Right lobe of liver (tissue), 6 donors: ENCODE results near the gene WDR82. TPM values are rescaled to one million over a fixed set of nuclear protein-coding genes. Genes with fewer than 3 reads are reported as not detected.

ENCODE experiments used
- ATAC-seq, 4 donors: fragments of 200-7000 bp; cut with Tn5 transposase; one replicate each; pipeline ENCODE4 v1.9.1; 2020; ENCODE audit warnings: mild to moderate bottlenecking in 4 of 4, moderate library complexity in 4 of 4
- DNase-seq, 3 donors: peaks; one replicate each; pipeline ENCODE4 v3.0.0-alpha.2; 2020
- H3K27ac ChIP-seq, 3 donors: fragments of 200-600 bp; one replicate each; pipeline ENCODE4 v1.8.0; 2022
- H3K27me3 ChIP-seq, 2 donors: fragments of 200-600 bp; one replicate each; pipeline ENCODE4 v1.8.0; 2022
- H3K36me3 ChIP-seq, 4 donors: fragments of 200-600 bp; sonication (generic) in 1 of 4; one replicate each; pipeline versions ENCODE4 v1.5.1 to v1.8.0; 2017 to 2022; ENCODE audit warnings: control low read depth in 1 of 4
- H3K4me1 ChIP-seq, 4 donors: fragments of 200-600 bp; sonication (generic) in 1 of 4; one replicate each; pipeline versions ENCODE4 v1.5.1 to v1.8.0; 2017 to 2022; ENCODE audit warnings: control low read depth in 1 of 4
- H3K4me3 ChIP-seq, 3 donors: fragments of 200-600 bp; one replicate each; pipeline ENCODE4 v1.8.0; 2022
- H3K9me3 ChIP-seq, 4 donors: fragments of 200-600 bp; sonication (generic) in 1 of 4; one replicate each; pipeline versions ENCODE4 v1.5.1 to v1.8.0; 2017 to 2022; ENCODE audit warnings: control low read depth in 1 of 4
- POLR2A ChIP-seq: fragments of 450-650 bp; IDR thresholded peaks from one replicate; pipeline ENCODE4 v1.6.1; 2017; ENCODE audit warnings: antibody characterized with exemption, mild to moderate bottlenecking
- WGBS: methylation state at CpG from one replicate; pipeline ENCODE4 v1.1.6; 2018; ENCODE audit warnings: low coverage, low lambda C conversion rate; ENCODE audit not compliant: insufficient coverage; ENCODE audit errors: missing lambda C conversion rate; 5-methylcytosine and 5-hydroxymethylcytosine counted together
- intact Hi-C, 2 donors: fragments of 100-400 bp; cut with DNase I; formaldehyde crosslinking; loops; one replicate each; pipeline versions ENCODE4 v1.11.2 to v1.14.1; 2022
- total RNA-seq, 6 experiments: library from RNA; depleted of rRNA in 2 of 6; stranded (reverse); fragments of >200 nt in 2 of 6; fragmentation: NEBNext Ultra II Directional in 3 of 6; extraction: Animal tissue kit (Norgen Biotek cat#: 25700) in 3 of 6; gene quantifications; one replicate each; pipeline versions ENCODE4 v1.1.0 to v1.2.4, GENCODE V29; 2016 to 2023
- TF ChIP-seq, protein P1 (sequence below), 4 donors: fragments of 200-600 bp in 3 of 4; fragments of 450-650 bp in 1 of 4; IDR thresholded peaks; one replicate each; pipeline versions ENCODE4 v1.5.1 to v1.8.0; 2016 to 2022; ENCODE audit warnings: antibody characterized with exemption in 4 of 4, mild to moderate bottlenecking in 2 of 4
- donor health status: DM: no; HTN: yes; CAD: no.
- donor health status: DM: no; HTN: no; CAD: no.
- donor health status: DM: no; HTN: no; CAD: no.
- donor health status: DM: no; HTN: yes; CAD: no.
- donor health status: DM: no; HTN: yes; CAD: no.

The WDR82 gene
- total RNA-seq, 6 experiments from 2014 or later: 14.1 to 25.2 (median 20.7) TPM

DNA sequence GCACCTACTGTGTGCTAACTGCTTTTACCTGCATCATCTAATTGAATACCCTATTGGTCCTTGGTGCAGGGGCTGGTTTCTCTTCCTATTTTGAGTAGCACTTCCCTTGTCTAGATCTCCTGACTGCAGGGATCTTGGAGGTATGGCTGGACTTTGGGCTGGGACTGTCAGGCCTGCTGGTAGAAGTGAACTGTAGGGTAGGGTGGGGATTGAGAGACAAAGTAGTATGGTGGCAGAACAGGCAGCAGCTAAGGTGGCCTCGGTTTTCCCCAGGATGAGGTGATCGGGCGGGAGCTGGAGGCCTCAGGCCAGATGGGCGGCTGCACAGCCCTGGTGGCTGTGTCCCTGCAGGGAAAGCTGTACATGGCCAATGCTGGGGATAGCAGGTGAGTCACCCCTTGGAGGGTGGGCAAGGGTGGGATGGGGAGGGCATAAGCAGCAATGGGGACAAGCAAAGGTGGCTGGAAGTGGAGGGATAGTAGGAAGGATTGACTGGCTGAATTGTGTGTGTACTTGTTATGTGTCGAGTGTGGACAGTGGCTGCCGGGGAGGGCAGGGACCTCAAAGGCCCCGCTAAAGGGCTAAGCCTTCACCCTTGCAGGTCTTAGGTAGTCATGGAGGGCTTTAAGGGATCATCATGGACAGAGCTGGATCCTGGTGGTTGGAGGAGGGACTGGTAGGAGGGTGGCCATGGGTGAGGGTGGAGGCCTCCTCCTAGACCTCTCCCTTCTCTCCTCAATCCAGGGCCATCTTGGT, 30.9 kb downstream of the WDR82 start:
- ATAC-seq (no peak), DNase-seq (no peak)
- no peaks in the 10 kb centered on the region for H3K27me3 ChIP-seq
- WGBS: 100% methylated on average over 2 of the region's 7 CpGs
- TF ChIP-seq POLR2A: no peak
- TF ChIP-seq, protein P1, sequence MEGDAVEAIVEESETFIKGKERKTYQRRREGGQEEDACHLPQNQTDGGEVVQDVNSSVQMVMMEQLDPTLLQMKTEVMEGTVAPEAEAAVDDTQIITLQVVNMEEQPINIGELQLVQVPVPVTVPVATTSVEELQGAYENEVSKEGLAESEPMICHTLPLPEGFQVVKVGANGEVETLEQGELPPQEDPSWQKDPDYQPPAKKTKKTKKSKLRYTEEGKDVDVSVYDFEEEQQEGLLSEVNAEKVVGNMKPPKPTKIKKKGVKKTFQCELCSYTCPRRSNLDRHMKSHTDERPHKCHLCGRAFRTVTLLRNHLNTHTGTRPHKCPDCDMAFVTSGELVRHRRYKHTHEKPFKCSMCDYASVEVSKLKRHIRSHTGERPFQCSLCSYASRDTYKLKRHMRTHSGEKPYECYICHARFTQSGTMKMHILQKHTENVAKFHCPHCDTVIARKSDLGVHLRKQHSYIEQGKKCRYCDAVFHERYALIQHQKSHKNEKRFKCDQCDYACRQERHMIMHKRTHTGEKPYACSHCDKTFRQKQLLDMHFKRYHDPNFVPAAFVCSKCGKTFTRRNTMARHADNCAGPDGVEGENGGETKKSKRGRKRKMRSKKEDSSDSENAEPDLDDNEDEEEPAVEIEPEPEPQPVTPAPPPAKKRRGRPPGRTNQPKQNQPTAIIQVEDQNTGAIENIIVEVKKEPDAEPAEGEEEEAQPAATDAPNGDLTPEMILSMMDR (IDR thresholded peaks at IDR 0.05): no peak
- no peak overlapping the region for H3K27ac ChIP-seq
- H3K4me3 ChIP-seq: no peak overlapping the region
- H3K36me3 ChIP-seq: peaks cover 0 to 11% (median 4%) of the 10 kb centered on the region in 4 donors
- intact Hi-C loops: no loop called here
- peaks cover 0 to 16% (median 4%) of the 10 kb centered on the region in 4 donors for H3K4me1 ChIP-seq
- no peaks in the 10 kb centered on the region for H3K9me3 ChIP-seq

DNA sequence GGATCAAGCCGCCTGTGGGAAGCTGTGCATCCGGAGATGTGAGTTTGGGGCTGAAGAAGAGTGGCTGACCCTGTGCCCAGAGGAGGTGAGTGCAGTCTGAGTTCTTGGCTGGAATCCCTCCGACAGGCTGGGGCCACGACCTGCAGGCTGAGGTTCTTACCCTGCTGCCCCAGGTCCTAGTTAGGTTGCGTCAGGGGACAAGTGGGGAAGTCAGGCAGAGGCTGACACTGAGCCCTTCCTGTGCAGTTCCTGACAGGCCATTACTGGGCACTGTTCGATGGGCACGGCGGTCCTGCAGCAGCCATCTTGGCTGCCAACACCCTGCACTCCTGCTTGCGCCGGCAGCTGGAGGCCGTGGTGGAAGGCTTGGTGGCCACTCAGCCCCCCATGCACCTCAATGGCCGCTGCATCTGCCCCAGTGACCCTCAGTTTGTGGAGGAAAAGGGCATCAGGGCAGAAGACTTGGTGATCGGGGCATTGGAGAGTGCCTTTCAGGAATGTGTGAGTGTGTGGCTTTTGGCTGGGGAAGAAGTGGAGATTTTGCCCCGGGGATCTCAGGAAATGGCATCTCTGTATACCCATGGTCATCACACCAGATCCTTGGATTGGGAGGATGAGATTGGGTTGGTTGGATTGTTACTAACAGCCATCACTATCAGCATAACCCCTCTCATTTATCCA, 31.6 kb downstream of the WDR82 start:
- Histone ChIP-seq H3K36me3 (peaks cover 0 to 5% (median 2%) of the 10 kb centered on the region in 4 donors), H3K4me3 (peak overlapping the region; percentile 46 to 60 (median 48)), H3K4me1 (peaks cover 0 to 16% (median 4%) of the 10 kb centered on the region in 4 donors), H3K27ac (peak overlapping the region; percentile 56 to 79 (median 72)), H3K9me3 (no peaks in the 10 kb centered on the region), H3K27me3 (no peaks in the 10 kb centered on the region)
- intact Hi-C loops: no loop called here
- peak; percentile 13 for TF ChIP-seq POLR2A
- TF ChIP-seq, protein P1 (IDR thresholded peaks at IDR 0.05): no peak
- 44% methylated on average over 8 of the region's 14 CpGs for WGBS
- peak; percentile 54 to 69 (median 60) for ATAC-seq
- peak in 2 of 3 donors; percentile 77 to 80 for DNase-seq

DNA sequence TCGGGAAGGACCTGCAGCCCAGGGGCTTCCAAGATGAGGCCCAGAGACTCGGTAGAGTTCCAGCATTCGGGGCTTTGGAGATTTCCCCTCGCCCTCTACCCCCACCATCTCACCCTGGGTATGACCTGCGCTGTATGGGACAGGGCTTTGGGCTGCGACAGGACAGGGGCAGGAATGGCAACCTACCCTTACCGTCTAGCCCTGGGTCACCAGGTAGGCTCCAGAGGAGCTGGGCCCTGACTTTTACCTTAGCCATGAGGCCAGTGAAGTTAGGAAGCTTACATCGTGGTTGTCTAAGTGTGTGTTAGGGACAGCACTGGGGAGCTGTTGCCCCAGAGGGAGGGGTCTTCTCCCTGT, 32.2 kb downstream of the WDR82 start:
- intact Hi-C loops: no loop called here
- TF ChIP-seq, protein P1 (IDR thresholded peaks at IDR 0.05): no peak
- TF ChIP-seq POLR2A: no peak
- Histone ChIP-seq H3K4me1 (peaks cover 0 to 16% (median 4%) of the 10 kb centered on the region in 4 donors), H3K27me3 (no peaks in the 10 kb centered on the region), H3K36me3 (no peaks in the 10 kb centered on the region), H3K9me3 (no peaks in the 10 kb centered on the region), H3K27ac (peak overlapping the region; percentile 56 to 79 (median 72)), H3K4me3 (peak overlapping the region; percentile 46 to 60 (median 48))
- WGBS: no CpG with 5 or more reads among the region's 8 CpGs
- peak in 3 of 4 donors; percentile 1 to 6 (median 2) for ATAC-seq
- peak in 1 of 3 donors; percentile 53 for DNase-seq

DNA sequence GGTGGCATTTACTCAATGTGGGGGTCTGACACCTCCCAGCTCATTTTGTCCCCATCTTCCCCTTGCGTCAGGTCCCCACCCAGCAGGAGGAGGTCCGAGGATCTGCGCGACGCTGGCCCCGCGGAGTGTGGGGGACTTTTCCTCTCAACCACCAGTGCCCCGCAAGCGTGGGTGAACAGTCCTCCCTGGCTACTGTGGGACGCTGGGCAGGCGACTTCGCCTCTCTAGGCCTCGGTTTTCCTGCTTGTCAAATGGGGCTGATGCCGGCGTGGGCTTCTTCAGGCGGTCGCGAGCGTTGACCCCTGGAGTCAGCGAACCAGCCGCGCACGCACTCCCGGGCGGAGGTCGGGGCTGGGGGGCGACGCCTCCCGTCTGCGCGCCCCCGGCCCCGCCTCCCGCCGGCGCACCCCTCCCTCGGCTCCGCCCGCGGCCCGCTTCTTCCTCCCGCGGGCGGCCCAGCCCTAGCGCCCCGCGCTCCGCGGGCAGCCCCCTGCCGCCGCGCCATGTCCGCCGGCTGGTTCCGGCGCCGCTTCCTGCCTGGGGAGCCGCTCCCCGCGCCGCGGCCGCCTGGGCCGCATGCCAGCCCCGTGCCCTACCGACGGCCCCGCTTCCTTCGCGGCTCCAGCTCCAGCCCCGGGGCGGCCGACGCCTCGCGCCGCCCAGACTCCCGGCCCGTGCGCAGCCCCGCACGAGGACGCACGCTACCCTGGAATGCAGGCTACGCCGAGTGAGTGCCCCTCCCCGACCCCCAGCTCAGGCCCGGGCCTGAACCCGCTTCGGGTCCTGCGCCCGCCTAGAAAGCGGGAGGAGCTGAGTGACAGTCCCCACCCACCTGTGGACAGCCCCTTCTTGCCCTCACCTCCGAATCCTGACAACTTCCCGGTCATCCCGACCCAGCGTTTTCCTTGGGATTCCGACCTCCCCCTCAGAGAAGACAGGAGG, 32.9 kb downstream of the WDR82 start, which contains the start of gene PPM1M:
PPM1M (plus strand) TSS at position 438 of the 942 bp plus-strand sequence; CDS start at position 504, 66 bp downstream.
- H3K27ac ChIP-seq: peak within 1 kb of the TSS; percentile 56 to 79 (median 72)
- 0% methylated on average over 4 of the region's 98 CpGs for WGBS
- H3K27me3 ChIP-seq: no peaks in the 10 kb centered on the region
- DNase-seq (peak; percentile 62 to 68 (median 67)), ATAC-seq (peak; percentile 36 to 57 (median 52))
- intact Hi-C loops: no loop called here
- H3K9me3 ChIP-seq: no peaks in the 10 kb centered on the region
- no peaks in the 10 kb centered on the region for H3K36me3 ChIP-seq
- H3K4me3 ChIP-seq: peak within 1 kb of the TSS; percentile 46 to 60 (median 48)
- H3K4me1 ChIP-seq: peaks cover 0 to 16% (median 4%) of the 10 kb centered on the region in 4 donors
- TF ChIP-seq, protein P1 (IDR thresholded peaks at IDR 0.05): no peak
- peak; percentile 26 for TF ChIP-seq POLR2A
